Measurements from ENCODE around the gene ARHGAP9.

Gene ARHGAP9

DNA sequence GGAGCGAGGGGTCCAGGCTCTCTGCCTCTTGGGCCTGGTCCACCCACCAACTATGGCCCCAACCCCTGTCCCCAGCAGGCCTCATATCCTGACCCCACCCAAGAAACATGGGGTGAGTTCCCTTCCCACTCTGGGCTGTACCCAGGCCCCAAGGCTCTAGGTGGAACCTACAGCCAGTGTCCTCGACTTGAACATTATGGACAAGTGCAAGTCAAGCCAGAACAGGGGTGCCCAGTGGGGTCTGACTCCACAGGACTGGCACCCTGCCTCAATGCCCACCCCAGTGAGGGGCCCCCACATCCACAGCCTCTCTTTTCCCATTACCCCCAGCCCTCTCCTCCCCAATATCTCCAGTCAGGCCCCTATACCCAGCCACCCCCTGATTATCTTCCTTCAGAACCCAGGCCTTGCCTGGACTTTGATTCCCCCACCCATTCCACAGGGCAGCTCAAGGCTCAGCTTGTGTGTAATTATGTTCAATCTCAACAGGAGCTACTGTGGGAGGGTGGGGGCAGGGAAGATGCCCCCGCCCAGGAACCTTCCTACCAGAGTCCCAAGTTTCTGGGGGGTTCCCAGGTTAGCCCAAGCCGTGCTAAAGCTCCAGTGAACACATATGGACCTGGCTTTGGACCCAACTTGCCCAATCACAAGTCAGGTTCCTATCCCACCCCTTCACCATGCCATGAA lies 8.6 kb downstream of the ARHGAP9 start:
- DNase-seq, result no peak

DNA sequence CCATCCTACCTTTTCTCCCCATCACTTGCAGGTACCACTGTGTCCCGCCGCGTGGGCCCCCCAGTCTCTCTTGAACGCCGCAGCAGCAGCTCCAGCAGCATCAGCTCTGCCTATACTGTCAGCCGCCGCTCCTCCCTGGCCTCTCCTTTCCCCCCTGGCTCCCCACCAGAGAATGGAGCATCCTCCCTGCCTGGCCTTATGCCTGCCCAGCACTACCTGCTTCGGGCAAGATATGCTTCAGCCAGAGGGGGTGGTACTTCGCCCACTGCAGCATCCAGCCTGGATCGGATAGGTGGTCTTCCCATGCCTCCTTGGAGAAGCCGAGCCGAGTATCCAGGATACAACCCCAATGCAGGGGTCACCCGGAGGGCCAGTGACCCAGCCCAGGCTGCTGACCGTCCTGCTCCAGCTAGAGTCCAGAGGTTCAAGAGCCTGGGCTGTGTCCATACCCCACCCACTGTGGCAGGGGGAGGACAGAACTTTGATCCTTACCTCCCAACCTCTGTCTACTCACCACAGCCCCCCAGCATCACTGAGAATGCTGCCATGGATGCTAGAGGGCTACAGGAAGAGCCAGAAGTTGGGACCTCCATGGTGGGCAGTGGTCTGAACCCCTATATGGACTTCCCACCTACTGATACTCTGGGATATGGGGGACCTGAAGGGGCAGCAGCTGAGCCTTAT lies 9.2 kb downstream of the ARHGAP9 start:
- DNase-seq, result no peak

DNA sequence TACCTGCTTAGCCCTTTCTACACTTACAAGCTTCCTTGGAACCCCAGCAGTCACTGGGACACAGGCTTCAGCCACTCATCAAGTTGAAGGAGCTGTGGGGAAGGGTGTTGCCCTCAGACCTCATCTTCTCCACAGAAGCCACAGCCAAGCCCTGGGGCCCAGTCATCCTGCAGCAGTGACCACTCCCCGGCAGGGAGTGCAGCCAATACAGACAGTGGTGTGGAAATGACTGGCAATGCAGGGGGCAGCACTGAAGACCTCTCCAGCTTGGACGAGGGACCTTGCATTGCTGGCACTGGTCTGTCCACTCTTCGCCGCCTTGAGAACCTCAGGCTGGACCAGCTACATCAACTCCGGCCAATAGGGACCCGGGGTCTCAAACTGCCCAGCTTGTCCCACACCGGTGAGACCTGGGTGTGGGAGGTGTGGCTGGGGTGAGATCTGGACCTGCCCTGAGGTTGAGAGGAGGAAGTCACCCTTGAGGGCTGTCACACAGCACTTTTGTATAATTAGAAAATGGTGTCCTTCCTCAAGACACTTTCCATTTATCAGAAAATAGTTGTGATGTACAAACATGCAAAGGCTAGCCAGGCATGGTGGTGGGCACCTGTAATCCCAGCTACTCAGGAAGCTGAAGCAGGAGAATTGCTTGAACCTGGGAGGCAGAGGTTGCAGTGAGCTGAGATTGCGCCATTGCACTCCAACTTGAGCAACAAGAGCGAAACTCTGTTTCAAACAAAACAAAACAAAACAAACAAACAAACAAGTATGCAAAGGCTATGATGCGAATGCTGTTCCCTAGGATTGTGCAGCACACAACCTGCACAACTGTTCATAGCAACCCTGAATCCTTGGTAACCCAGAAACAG lies 10.1 kb downstream of the ARHGAP9 start:
- DNase-seq, result no peak

DNA sequence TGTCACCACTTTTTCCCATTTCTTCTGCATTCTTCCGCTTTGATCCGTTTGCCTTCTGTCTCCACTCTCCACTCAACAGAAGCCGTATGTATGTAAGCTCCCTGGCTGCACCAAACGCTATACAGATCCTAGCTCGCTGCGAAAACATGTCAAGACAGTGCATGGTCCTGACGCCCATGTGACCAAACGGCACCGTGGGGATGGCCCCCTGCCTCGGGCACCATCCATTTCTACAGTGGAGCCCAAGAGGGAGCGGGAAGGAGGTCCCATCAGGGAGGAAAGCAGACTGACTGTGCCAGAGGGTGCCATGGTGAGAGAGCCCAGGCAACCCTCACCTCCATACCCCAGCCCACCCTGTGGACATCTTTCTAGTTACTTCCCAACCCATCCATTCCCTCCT lies 11.8 kb downstream of the ARHGAP9 start:
- no peak for DNase-seq

DNA sequence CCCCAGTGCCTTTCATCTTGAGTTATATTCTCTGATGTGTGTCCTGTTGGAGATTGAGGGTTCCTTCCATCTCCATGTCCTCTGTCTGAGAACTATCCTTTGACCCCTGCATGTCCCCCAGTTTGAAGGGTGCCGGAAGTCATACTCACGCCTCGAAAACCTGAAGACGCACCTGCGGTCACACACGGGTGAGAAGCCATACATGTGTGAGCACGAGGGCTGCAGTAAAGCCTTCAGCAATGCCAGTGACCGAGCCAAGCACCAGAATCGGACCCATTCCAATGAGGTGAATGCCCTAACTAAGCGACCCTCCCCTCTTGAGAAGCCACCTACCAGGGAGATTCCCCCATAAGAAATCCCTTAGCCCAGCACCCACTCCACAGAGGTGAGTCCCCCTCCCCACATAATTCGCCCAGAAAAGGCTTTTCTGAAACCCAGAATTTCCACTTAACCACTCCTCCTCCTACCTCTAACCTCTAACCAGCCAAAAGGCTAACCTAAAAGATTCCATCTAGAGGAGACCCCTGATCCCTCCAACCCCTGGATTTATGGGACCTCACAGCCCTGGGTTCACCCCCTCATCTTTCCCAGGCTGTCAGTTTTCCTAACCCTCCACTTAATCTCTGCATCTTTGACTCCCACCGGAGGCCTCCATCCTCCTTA lies 12.3 kb downstream of the ARHGAP9 start:
- no peak for DNase-seq

DNA sequence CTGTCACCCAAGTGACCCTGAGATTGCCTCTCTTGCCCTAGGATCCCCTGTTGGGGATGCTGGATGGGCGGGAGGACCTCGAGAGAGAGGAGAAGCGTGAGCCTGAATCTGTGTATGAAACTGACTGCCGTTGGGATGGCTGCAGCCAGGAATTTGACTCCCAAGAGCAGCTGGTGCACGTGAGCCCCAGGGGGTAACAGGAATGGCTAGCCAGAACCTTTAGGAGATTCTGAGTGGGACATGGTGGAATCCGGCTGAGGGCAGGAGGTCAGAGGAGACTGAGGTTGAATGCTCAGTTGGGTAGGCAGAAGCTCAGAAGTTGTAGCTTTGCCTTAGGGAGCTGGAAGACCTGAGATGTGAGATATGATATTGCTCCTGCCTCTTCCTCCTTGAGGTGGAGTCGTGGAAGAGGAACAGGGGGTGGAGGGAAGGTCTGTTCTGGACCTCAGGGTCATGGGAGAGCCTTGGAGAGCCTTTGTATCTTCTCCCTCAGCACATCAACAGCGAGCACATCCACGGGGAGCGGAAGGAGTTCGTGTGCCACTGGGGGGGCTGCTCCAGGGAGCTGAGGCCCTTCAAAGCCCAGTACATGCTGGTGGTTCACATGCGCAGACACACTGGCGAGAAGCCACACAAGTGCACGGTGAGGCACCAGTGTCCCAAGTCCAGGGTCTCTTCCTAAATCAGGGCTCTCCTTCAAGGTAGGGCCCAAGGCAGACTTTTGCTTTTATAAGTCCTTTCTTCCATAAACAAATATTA lies 13.7 kb downstream of the ARHGAP9 start:
- DNase-seq, result no peak

DNA sequence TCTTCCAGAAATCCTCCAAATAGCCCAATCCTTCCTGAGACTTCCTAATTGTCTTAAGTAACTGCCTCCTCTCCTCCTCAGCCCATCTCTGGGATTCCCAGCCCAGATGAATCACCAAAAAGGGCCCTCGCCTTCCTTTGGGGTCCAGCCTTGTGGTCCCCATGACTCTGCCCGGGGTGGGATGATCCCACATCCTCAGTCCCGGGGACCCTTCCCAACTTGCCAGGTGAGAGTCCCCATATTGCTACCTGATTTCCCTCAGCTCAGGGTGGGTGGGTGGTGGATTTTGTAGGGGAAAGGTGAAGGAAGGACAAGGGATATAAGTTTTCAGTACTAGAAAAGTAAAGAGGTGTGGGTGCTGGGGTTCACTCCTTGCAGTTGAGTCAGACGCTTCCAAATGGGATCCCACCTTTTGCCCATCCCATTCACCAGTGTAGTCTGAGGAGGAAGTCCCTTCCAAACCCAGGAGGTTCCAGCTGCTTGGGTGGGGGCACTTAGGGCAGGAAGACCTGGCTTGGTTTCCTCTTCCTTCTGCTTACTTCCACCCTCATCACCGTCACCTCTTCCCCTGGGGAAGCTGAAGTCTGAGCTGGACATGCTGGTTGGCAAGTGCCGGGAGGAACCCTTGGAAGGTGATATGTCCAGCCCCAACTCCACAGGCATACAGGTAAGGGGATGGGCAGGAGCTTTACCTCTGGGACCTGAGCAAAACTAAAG lies 14.5 kb downstream of the ARHGAP9 start:
- no peak for DNase-seq

DNA sequence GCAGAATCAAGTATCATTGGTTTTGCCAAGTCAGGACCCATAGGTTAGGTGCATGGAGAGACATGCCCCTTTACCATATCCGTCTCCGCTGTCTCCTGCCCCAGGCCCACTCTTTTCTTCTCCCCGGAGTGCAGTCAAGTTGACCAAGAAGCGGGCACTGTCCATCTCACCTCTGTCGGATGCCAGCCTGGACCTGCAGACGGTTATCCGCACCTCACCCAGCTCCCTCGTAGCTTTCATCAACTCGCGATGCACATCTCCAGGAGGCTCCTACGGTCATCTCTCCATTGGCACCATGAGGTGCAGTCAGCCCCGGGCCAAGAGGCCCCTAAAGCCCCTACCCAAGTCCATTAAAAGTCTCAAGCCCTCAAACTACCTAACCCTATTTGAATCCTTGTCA lies 15.1 kb downstream of the ARHGAP9 start:
- DNase-seq, result no peak

DNA sequence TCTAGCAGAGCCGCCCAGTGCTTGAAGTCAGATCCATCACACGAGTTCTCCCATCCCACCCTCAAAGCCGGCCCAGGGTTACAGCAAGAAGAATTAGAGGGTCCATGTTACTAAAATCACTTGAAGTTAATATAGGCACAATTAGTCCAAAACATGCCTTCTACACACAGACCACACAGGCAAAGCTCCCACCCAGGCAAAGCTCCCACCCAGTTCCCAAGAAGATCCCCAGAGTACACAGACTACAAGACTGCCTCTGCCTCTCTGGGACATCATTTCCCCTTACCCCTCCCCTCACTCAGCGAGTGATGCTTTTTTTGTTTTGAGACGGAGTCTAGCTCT lies 16.8 kb downstream of the ARHGAP9 start:
- DNase-seq, result no peak

DNA sequence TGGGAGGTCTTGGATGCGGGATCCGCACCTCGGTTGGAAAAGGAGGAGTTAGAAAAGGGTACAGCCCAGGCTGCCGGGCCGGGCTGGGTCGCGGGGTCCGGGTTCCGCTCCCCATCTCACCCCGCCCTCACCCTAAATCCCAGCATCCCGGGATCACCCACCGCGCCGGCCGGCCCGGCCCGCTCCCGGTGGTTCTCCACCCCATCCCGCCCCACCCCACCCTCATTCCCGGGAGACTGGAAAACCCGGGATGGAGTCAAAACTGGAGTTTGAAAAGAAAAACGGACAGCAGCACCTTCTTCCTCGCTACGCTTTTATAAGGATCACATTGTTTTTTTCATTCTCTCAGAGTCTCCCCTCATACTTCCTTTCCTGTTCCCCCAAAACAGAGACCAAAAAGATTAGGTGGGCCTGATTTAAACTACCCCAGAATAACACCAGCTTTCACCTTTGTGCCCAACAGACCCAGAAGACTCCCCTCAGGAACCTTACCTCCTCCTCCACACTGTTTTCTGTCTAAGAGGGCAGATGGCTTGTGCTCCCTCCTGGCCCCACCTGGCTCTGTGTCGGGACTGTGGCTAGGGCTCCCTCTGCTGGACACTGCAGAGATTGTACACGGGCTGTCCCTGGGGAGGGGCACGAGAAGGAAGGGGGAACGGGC lies 17.3 kb downstream of the ARHGAP9 start:
- DNase-seq, result peak; percentile 93

DNA sequence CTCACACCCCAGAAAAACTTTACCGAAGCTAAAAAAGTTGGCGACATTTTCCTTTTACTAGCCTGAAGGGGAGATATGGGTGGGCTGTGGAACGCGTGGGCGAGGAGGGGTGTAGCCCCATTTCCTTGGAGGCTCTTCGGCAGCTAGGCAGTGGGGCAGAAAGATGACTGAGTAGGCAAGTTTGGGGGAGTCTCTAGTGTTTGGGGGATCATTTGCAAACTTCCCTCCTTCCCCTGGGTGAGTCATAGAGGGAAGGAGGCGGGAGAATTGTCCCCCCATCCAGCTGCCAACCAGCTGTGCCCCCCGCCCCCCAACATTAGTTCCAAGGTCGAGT lies 17.8 kb downstream of the ARHGAP9 start:
- no peak for DNase-seq

DNA sequence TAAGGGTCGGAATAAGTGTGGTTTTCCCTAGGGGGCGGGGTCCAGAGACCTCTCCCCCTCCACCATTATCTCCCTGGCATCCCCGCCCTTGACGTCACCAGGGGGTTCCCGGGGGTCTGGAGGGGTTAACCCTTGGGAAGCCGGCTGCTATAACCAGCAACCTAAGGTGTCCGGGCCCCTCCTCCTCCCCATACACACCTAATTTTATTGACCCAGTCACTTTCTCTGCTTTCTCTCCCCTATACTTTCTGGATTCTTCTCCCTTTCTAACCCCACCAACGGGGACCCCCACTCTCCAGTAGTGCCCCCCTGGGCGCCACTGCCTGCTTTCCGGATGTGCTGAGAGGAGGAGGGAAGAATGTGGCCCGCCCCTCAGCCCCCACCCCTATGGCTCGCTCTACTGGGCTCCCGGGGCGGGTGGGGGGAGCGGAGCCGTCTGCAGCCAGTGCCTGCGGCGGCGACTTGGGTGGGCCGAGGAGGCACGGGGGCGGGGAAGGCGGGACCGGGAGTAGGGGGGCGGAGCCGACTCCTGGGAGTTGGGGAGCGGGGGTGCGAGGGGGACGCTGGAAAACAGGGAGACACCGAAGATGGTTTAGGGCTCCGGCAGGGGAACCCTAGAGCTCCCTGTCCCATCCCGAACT lies 18.3 kb downstream of the ARHGAP9 start:
- peak; percentile 66 for DNase-seq

DNA sequence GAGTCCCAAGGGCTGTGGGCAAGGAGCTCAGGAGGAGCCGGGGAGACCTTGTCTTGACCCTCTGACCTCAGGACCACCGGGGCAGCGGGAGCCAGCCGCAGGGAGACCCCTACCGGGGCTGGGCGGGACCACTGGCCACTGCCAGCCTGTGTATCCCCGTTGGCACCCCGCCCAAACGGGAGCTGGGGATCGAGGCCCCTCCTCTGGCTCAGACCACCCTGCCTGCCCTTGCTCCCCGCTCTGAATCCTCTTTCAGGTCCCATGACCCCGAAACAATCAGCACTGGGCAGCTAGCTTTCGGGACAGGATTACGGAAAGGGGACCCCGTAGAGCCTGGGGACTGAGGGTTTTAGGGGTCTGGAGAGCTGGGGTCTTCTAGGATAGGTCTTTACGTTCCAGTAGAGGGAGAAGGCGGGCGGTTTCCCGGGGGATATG lies 18.8 kb downstream of the ARHGAP9 start:
- no peak for DNase-seq

DNA sequence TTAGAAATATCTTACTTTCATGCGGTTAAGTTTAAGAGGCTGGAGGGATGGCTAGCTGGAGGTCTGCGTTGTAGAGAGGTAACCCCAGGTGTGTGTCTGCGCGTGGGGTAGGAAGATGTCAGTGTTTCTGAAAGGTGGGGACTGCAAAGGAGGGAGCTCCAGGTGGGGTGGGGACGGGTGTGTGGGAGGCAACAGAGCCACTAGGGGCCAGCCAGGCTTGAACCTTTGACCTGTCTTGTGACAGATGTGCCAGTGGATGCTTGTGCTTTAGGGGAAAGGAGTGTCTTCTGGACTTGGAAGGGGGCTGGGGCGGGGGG lies 19.2 kb downstream of the ARHGAP9 start:
- peak; percentile 39 for DNase-seq

DNA sequence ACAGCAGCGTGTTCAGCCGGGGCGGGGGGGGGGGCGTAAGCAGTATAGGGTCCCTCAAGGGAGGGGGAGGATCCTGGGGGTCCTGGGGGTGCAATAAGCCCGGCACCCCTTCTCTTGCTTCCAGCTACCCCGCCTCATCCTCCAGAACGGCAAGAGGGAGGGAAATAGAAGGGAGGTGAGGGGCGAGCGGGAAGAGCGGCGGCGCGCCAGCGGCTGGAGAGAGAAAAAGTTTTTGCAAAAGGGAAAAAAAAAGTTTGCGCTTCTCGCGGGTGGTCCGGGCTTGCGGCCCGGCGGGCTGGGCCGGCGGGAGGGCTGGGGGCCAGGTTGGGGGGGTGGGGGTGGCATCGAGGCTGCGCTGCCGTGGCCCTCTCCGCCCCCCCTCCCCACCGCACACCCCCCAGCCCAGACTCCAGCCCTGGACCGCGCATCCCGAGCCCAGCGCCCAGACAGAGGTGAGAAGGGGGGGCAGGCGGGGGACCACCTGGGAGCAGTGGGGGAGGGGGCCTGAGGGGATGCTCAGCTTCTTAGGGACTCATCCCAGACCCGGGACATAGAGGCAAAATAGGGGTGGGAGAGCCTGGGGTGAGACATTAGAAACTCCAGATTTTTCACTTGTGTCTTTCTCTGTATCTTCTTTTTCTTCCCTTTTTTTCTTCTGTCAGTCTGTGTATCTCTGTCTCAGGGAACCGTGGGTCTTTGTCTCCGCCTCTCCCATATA lies 19.8 kb downstream of the ARHGAP9 start, which contains the start of gene GLI1:
Gene GLI1, plus strand, starts transcription at position 36 of the 718 bp plus-strand sequence. CDS start 3,907 bp downstream, outside the sequence.
- no peak for DNase-seq

DNA sequence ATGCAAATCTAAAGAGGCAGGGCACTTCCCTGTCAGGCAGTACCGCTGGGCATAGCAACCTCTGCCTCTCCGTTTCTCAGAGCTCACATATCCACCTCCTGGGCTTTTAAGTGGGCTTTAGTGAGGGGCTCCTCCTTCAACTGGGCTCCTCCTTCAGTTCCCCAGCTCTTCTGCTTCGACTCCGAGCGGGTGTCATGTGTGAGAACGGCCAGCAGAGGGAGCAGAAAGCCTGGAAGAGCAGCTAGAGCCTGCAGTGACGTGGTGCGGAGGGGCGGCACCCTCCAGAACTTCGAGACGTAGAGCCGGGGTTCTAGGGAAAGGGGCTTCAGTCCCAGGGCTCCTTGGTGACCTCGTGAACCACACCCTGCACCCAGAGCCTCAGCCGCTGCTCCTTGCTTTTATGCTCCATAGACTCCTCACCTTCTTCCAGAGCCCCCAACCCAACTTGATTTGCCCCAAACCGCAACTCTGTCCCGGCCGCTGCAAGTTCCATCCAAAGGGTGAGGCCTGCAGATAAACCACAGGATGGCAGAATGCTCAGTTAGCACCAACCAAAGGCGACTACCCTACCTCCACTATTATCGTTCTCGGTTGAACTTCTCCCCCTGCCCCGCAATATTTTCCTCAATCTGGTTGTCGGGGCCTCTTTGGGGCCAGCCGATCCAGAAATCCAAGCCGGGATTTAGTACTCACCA lies 20.5 kb downstream of the ARHGAP9 start:
- DNase-seq, result peak; percentile 98

DNA sequence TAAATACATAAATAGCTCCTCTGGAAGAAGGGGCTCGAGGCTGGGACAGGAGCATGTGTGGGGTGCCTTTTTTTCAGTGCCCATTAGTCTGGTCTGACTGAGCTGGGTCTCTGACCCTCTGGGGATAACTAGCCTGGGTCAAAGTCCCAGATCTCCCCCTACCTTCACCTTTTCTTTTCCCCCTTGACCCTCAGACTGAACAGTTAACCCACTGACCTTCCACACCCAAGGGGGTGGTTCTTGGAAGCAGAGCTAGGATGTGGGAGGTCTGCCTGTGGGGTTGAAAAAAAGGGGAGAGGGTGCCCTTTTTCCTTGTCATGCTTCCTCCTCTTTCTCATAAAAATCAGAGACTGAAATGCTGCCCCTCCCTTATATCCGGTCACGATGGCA lies 21.0 kb downstream of the ARHGAP9 start:
- DNase-seq, result no peak

DNA sequence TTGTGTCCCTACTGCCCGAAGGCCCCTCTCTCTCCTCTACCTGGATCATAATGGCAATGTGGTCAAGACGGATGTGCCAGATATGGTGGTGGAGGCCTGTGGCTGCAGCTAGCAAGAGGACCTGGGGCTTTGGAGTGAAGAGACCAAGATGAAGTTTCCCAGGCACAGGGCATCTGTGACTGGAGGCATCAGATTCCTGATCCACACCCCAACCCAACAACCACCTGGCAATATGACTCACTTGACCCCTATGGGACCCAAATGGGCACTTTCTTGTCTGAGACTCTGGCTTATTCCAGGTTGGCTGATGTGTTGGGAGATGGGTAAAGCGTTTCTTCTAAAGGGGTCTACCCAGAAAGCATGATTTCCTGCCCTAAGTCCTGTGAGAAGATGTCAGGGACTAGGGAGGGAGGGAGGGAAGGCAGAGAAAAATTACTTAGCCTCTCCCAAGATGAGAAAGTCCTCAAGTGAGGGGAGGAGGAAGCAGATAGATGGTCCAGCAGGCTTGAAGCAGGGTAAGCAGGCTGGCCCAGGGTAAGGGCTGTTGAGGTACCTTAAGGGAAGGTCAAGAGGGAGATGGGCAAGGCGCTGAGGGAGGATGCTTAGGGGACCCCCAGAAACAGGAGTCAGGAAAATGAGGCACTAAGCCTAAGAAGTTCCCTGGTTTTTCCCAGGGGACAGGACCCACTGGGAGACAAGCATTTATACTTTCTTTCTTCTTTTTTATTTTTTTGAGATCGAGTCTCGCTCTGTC lies 22.8 kb downstream of the ARHGAP9 start:
- no peak for DNase-seq

DNA sequence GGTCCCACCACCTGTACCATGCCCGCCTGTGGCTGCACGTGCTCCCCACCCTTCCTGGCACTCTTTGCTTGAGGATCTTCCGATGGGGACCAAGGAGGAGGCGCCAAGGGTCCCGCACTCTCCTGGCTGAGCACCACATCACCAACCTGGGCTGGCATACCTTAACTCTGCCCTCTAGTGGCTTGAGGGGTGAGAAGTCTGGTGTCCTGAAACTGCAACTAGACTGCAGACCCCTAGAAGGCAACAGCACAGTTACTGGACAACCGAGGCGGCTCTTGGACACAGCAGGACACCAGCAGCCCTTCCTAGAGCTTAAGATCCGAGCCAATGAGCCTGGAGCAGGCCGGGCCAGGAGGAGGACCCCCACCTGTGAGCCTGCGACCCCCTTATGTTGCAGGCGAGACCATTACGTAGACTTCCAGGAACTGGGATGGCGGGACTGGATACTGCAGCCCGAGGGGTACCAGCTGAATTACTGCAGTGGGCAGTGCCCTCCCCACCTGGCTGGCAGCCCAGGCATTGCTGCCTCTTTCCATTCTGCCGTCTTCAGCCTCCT lies 23.4 kb downstream of the ARHGAP9 start:
- DNase-seq, result peak; percentile 68
